ENCODE data around the gene PLEKHG4.

Gene PLEKHG4

GRCh38 chr16:67311607-67312488 lies 32.5 kb downstream of the PLEKHG4 start:
- DNase-seq: peak; percentile 46 to 66
- H3K27ac ChIP-seq: no peak overlapping the region
- no peak overlapping the region for H3K4me3 ChIP-seq
- no peaks in the 10 kb centered on the region for H3K4me1 ChIP-seq
- H3K36me3 ChIP-seq: no peaks in the 10 kb centered on the region
- no peak for TF ChIP-seq CTCF (IDR thresholded peaks at IDR 0.05)
- no peaks in the 10 kb centered on the region for H3K9me3 ChIP-seq
- H3K27me3 ChIP-seq: peaks cover 0 to 3% of the 10 kb centered on the region in 2 donors
- intact Hi-C loops (cut with DNase I; ENCODE audit: low total_unique reads): no loop called here

- intact Hi-C loops (cut with DNase I; ENCODE audit: low total_unique reads): no loop called here
- Histone ChIP-seq H3K9me3 (no peaks in the 10 kb centered on the region), H3K36me3 (no peaks in the 10 kb centered on the region), H3K27ac (no peak overlapping the region), H3K4me1 (no peaks in the 10 kb centered on the region), H3K27me3 (peaks cover 0 to 9% of the 10 kb centered on the region in 2 donors), H3K4me3 (no peak overlapping the region)
- no peak for DNase-seq
- TF ChIP-seq CTCF (IDR thresholded peaks at IDR 0.05): no peak
Observed at GRCh38 chr16:67312719-67313118, 33.4 kb downstream of the PLEKHG4 start.

DNA sequence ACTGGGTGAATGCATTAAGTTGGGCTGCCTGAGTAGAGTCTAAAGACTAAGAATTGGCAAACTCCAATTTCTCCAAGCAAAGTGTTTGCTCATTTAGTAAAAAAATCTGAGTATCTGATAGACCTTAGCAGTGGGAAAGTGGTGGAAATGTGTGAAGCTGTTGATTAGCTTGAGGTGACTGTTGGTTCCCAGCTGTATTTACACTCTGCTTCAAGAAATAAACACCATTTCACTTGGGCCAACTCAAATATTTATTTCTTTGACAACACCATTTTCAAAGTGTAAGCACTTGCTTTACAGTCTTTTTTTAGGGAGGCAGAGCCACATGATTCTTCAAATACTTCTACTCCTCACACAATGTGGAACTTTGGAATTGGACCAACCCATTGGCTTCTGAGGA lies 38.5 kb downstream of the PLEKHG4 start:
- DNase-seq: no peak
- H3K36me3 ChIP-seq: no peaks in the 10 kb centered on the region
- TF ChIP-seq CTCF (IDR thresholded peaks at IDR 0.05): no peak
- intact Hi-C loops (cut with DNase I; ENCODE audit: low total_unique reads): no loop called here
- H3K27me3 ChIP-seq: peaks cover 0 to 34% of the 10 kb centered on the region in 2 donors
- no peaks in the 10 kb centered on the region for H3K4me1 ChIP-seq
- H3K27ac ChIP-seq: no peak overlapping the region
- H3K4me3 ChIP-seq: no peak overlapping the region
- H3K9me3 ChIP-seq: no peaks in the 10 kb centered on the region

GRCh38 chr16:67326115-67326471 lies 46.8 kb downstream of the PLEKHG4 start:
- no peak for TF ChIP-seq CTCF (IDR thresholded peaks at IDR 0.05)
- no peak for DNase-seq
- Histone ChIP-seq H3K4me3 (peak overlapping the region; percentile 34 to 40), H3K9me3 (no peaks in the 10 kb centered on the region), H3K4me1 (peaks cover 0 to 11% (median 8%) of the 10 kb centered on the region in 4 donors), H3K27me3 (peaks cover 0 to 29% of the 10 kb centered on the region in 2 donors), H3K36me3 (no peaks in the 10 kb centered on the region), H3K27ac (no peak overlapping the region)
- intact Hi-C loops (cut with DNase I; ENCODE audit: low total_unique reads): no loop called here

DNA sequence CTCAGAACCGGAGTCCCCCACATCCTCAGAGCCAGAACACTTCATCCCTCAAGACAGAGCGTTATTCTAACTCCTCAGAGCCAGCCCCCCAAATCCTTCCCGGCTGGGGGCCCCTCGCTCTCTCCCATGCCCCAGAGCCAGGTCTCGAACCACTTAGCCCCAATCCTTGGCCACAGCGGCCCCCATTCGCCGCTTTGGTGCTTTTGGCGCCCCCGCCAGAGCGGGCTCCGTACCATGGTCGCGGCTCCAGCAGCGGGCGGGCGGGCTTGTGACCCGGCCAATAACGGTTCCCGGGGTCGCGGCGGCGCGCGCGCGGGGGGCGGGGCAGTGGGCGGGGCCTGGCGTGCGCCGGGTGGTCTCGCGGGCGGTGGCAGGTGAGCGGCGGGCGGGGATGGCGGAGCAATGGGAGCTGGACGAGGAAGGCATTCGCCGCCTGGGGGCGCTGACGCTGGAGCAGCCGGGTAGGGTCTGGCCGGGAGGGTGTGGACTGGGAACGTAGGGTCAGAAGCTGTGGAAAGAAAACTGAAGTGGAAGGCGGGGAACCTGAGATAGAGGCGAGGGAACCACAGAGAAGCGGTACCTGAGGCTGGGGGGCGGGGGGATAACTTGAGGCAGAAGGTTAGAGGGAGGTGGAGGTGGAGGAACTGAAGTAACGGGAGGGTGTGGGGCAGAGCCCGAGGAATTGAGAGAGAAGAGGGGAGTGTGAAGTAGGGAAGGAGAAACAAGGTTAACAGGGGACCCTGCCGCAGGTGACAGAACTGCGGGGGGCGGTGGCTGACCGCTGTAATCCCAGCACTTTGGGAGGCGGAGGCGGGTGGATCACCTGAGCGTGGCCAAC lies 47.4 kb downstream of the PLEKHG4 start, which contains the start of the genes KCTD19 and LRRC36:
Gene KCTD19, minus strand, starts transcription at position 270 of the 838 bp plus-strand sequence. Its CDS starts 34 bp downstream, at position 236.
Gene LRRC36, plus strand, starts transcription at position 344 of the 838 bp plus-strand sequence. Its CDS starts 48 bp downstream, at position 392.
- Histone ChIP-seq H3K9me3 (no peaks in the 10 kb centered on the region), H3K27ac (no peak within 1 kb of the TSS), H3K4me1 (peaks cover 0 to 11% (median 8%) of the 10 kb centered on the region in 4 donors), H3K4me3 (peak within 1 kb of the TSS; percentile 34 to 40), H3K27me3 (peaks cover 0 to 25% of the 10 kb centered on the region in 2 donors), H3K36me3 (no peaks in the 10 kb centered on the region)
- TF ChIP-seq CTCF (IDR thresholded peaks at IDR 0.05): no peak
- intact Hi-C loops (cut with DNase I; ENCODE audit: low total_unique reads): no loop called here
- DNase-seq: peak; percentile 34 to 69
